Measurements from ENCODE around the gene SLC30A10.
"Not testable (repeated sequence)": the region's sequence is repeated elsewhere in the genome, so short reads cannot be mapped to it uniquely, and the experiment has no call there.

GRCh38 chr1:219892271-219892670 lies 36.1 kb downstream of the SLC30A10 start:
- TF ChIP-seq CTCF, POLR2A (IDR thresholded peaks at IDR 0.05): not testable (repeated sequence)
